GM18867 (cell line): ENCODE measurements around the gene TFDP3.

Source experiments
- ATAC-seq: cut with Tn5 transposase; IDR thresholded peaks from one replicate; pipeline ENCODE4 v1.9.1; 2021; ENCODE audit warnings: mild to moderate bottlenecking, moderate library complexity; ENCODE audit not compliant: unreplicated experiment

The TFDP3 gene

DNA sequence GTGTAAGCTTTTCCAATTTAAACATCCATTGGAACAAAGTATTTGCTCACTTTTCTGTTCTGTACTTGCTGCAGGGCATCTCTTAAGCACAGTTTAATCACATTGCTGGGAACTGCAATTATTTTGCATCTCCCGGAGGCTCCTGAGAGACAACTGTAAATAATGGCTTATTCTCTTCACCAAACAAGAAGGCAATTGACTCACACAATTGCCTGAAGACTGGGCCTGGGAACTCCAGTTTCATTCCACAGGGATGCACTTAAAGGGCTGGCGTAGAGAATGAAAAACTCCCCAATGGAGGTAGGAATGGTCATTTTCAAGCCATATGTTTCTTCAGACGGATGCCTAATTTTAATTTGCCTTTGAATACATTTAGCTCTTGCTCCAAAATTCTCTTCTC is 29.5 kb downstream of the TFDP3 start:
- ATAC-seq = no peak

DNA sequence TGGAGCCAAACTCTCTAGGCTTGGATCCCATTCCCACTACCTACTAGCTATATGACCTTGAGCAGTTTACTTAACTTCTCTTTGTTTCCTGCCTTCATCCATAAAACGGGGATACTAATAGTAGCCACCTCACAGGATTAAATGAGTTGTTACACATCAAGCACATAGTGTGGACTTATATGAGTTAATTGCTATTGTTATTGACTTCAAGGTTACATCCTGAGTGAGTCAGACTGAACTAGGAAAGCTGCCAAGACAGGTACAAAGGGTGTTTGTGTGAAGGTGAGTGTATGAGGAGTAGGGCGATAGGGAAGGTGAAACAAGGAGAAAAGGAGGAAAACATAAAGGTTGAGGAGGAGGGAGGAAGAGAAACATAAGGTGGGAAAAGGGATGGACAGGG is 32.2 kb downstream of the TFDP3 start:
- ATAC-seq = no peak

DNA sequence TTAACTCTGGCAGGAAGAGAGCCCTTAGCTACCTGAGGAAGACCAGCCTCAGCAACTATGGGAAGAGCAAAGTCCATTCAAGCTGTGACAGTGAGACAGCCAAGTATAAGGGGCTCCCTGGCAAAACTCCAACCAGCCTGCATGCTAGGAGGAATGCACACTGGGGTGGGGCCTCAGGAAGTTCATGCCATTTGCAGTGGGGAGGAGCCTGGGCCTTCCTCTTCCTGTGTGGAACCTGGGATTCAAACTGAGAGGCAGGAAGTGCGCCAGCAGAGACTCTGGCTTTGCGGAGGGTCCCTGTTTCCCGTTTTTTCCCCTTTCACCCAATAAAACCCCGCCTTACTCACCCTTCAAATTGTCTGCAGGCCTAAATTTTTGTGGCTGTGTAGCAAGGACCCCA is 33.0 kb downstream of the TFDP3 start:
- ATAC-seq = no peak

DNA sequence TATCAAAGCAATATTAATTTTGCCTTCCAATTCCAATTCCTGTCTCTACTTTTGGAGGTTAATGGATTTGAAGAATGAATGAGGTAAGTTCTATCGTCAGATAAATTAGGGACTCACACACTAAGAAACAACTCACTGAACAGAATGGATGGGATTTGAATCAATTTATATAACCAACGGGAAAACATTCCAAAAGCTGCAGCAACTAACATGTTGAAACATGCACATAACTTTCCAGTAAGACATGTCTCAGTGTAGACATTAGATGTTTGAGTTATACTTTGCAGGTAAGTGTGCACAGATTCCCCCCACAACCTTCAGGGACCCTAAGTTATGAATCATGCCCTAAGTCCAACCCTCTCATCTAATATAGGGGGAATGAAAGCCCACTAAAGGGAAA is 34.3 kb downstream of the TFDP3 start:
- ATAC-seq = no peak

DNA sequence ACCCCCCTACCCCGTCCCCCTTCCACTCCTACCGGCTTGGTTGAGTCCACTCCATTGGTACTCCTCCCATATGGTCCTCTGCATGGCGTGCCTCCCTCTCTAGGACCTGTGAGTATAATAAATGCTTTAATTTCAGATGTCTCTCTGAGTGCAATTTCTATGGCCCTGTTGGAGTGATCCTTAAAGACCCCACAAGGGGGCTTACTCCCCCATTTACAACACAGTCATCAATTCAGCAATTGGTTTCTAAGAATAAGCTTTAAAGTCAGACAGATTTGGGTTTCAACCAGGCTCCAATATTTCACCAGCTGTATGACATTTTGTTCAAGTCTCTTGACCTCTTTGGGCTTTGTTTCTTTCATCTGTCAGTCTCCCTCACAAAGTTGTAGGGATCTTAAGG is 38.7 kb downstream of the TFDP3 start:
- no peak for ATAC-seq

DNA sequence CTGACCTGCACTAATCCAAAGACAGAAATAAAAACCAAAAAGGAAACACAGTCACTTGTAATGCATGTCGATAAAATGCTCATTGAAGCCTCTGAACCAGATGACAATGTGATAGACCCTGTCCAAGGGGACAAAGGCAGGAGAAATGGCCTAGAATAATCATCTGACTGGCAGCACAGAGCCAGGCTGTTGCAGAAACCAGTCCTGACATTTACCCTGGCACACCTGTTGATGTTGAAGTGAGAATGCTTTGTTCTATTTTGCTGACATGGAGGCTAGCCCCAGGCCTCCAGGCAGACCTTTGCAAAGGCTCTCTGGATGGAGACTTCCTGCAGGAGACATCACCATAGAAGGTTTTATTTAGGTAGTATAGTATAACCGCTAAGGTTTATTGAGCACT is 41.0 kb downstream of the TFDP3 start:
- ATAC-seq = no peak

DNA sequence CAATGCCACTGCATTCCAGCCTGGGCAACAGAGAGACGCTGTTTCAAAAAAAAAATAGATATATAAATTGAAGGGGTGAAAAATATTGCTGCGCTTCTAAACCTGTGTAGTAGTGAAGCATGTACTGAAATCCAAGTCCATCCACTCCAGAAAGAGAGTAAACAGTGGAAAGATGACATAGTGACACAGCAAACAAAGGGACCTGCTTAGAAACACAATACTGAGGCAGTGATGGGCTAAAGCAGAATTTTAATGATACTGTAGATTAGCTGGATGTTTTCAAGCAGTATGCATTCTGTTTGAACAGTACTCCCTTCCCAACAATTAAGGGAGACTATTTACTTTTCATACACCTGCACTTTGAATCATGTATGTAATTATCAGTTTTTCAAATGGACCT is 42.5 kb downstream of the TFDP3 start:
- ATAC-seq = no peak

DNA sequence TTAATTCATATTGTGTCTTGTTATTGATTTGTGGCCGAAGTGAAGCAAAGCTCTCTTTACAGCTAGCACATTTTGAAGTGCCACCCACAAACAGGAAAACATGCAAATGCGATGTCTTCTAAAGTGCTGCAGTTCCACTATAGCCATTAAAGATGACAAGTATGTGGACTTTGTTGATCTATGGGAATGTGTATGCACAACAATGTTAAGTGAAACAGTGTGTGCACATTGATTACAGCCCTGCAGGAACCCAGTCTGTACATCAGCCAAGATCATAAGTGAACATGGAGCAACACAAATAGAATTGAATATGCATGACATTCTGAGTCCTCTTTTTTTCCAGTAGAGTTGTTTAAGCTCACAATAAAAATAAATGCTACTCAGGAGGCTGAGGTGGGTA is 43.0 kb downstream of the TFDP3 start:
- ATAC-seq = peak; percentile 72

DNA sequence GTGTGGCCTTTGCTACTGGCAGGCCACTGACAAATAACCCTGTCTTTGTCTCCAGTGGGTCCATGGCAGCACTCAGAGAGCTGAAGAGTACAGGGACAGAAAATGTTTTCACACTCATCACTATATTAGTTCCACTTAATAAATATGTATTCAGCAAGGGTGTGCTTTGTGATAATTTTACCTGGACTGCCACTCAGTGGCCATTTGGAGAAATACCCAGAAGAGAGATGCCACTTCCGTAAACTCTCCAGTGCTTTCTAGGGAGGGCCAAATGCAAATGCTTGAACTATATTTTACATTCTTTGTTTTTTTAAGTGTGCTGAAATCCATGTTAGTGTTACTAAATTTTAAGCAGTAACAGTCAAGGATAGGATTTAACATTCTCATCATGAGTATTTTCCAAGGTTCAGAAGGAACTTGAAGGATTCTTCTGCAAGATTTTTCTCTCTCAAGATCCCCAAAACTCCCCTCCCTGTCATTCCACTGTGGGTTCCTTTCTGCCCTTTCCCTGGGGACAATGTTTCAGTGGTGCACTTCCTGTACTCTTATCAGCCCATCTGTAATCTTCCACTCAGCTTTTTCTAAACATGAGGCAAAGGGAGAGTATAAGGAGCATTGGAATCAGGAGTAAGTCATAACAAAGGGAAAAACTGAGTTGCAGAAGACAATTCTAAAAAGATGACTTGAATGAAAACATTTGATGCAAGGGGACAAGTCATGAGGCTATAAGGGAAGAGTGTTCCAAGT is 46.0 kb downstream of the TFDP3 start:
- peak; percentile 83 for ATAC-seq
